Stimulated activated CD4-positive, alpha-beta T cell treated with anti-CD3 and anti-CD28 coated beads, Interleukin-12 subunit alpha, Interleukin-12 subunit beta, amount 100 ng/mL, for 4 hours (primary cell): ENCODE data around the gene CACNA1G.
A peak's percentile ranks its signal among the peaks of the same experiment; 100 is the strongest.

Experiments used
- DNase-seq: peaks from one replicate; pipeline ENCODE4 v3.0.0-alpha.2; 2020

CACNA1G gene

DNA sequence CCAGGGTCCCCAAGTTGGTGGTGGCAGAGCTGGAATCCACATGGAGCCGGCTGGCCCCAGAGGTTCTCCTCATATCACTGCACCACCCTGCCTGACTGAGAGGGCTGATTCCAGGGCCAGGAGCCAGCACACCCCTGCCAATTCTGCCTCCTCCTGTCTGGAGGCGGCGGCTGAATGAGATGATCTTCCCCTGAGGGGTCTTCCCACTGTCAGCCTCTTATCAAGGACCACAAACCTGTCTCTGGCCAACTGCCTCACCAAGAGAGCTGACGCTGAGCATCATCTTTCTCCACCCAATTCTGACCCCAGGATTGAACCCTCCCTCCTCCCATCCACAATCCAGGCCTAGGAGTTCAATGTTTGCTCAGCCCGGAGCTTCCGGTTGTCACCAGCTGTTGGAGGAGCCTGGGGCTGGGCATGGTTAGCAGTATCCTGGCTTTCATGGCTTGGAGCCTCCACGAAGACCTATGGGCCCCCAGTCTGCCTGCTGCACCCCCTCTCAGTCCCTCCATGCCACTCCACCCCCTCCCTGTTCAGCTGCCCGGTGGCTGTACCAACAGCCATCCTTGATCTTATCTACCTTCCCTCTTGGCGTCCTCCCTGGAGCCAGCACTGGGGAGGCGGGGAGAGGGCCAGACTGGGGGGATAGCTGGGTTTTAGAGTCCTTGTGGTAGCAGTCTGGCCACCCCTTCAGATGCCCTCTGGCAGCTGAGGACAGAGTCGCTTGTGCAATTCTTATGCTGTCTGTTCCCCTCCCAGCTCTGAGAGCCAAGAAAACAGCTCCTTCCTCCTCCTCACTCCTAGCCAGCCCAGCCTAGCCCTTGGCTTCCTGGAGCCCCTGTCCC, 99.7 kb downstream of the CACNA1G start:
- DNase-seq: no peak

DNA sequence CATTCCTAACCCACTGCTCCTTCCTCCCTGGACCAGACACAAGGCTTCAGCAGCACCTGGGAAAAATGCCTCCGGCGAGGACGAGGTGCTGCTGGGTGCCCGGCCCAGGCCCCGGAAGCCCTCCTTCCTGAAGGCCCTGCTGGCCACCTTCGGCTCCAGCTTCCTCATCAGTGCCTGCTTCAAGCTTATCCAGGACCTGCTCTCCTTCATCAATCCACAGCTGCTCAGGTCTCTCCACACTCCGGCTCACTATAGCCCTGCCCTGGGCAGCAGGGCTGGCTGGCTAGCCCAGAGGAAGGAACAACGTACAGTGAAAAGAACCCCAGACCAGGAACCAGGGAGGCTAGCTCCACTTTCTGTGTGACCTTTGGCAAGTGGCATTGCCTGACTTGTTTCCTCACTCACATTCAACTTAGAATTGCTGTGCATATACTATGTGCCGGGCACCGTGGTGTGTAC, 100.4 kb downstream of the CACNA1G start:
- DNase-seq: no peak

- no peak for DNase-seq
Measured at GRCh38 chr17:50661348-50661747, 100.8 kb downstream of the CACNA1G start.

- peak; percentile 7 for DNase-seq
Measured at GRCh38 chr17:50661795-50662391, 101.4 kb downstream of the CACNA1G start.

- no peak for DNase-seq
Measured at GRCh38 chr17:50662632-50663225, 102.2 kb downstream of the CACNA1G start.

DNA sequence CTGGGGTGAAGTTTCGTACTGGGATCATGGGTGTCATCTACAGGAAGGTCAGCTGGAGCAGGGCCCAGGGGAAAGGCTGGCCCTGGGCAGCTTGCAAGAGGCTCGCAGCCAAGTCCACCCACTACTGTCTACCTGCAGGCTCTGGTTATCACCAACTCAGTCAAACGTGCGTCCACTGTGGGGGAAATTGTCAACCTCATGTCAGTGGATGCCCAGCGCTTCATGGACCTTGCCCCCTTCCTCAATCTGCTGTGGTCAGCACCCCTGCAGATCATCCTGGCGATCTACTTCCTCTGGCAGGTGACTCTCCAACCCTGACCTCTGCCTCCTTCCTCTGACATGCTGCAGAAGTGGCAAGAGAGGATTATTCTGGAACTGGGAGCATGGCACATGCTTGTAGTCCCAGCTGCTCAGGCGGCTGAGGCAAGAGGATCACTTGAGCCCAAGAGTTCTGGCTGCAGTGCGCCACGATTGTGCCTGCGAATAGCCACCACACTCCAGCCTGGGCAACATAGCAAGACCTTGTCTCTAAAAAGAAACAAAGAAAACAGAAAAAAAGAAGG, 103.4 kb downstream of the CACNA1G start:
- no peak for DNase-seq

DNA sequence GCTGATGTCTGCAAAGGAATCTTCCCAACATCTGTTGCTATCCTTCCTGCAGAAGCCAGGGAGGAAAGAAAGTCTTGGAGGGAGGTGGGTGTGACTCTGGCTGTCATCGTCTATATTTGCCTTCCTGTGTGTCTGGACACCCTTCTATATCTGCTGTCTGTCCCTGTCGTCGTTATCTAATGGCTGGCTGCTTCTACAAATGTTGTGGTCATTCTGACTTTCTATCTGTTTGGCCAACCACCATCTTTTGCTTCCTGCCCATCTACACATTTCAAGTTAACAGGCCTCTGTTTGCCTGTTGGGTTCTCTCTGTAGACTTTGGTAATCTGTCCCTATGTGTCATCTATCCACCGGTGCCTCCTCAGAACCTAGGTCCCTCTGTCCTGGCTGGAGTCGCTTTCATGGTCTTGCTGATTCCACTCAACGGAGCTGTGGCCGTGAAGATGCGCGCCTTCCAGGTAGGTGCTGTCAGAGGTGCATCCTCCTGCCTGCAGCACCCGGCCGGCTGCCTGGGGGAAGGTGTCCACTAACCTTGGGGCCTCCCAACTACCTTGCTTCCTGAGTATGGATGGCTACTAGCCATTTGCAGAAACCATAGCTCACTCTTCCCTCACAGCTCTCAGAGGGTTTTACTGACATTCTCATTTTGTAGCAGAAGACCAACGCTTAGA, 104.4 kb downstream of the CACNA1G start:
- DNase-seq: no peak

DNA sequence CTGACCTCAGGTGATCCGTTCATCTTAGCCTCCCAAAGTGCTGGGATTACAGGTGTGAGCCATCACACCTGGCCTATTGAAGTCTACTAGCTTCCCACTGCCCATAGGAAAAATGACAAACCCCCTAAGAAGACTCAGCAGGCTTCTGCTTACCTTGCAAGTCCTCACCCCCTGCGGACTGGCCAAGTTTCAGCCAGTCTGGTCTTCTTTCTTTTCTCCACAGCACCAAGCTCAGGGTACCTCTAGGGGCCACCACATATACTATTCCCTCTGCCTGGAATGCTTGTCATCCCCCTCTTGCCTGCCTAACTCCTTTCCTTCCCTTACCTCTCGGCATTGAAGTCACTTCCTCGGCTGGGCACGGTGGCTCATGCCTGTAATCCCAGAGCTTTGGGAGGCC, 105.3 kb downstream of the CACNA1G start:
- no peak for DNase-seq

- no peak for DNase-seq
Measured at GRCh38 chr17:50666316-50666715, 105.8 kb downstream of the CACNA1G start.

- no peak for DNase-seq
Measured at GRCh38 chr17:50667259-50668024, 106.9 kb downstream of the CACNA1G start.

GRCh38 chr17:50668025-50668837, 107.7 kb downstream of the CACNA1G start:
- no peak for DNase-seq

DNA sequence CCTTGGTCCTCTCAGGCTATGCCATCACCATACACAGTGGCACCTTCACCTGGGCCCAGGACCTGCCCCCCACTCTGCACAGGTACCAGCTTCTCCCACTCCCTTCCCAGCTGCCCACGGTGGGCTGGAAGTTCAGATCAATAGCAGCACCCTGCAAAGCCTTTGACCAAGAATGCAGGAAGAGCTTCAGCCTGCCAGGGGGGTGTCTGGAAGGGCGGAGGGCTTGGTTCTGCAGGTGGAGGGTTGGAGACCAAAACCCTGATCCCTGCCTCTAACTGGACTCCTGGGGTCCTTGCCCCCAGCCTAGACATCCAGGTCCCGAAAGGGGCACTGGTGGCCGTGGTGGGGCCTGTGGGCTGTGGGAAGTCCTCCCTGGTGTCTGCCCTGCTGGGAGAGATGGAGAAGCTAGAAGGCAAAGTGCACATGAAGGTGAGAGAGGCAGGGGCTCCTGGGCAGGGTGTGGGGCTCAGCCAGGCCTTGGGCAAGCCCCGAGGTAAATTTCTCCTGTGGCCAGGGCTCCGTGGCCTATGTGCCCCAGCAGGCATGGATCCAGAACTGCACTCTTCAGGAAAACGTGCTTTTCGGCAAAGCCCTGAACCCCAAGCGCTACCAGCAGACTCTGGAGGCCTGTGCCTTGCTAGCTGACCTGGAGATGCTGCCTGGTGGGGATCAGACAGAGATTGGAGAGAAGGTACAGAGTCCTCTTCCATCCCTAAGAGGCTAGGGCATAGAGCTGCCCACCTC, 108.5 kb downstream of the CACNA1G start:
- DNase-seq: no peak

- DNase-seq: no peak
Measured at GRCh38 chr17:50672071-50672470, 111.6 kb downstream of the CACNA1G start.

DNA sequence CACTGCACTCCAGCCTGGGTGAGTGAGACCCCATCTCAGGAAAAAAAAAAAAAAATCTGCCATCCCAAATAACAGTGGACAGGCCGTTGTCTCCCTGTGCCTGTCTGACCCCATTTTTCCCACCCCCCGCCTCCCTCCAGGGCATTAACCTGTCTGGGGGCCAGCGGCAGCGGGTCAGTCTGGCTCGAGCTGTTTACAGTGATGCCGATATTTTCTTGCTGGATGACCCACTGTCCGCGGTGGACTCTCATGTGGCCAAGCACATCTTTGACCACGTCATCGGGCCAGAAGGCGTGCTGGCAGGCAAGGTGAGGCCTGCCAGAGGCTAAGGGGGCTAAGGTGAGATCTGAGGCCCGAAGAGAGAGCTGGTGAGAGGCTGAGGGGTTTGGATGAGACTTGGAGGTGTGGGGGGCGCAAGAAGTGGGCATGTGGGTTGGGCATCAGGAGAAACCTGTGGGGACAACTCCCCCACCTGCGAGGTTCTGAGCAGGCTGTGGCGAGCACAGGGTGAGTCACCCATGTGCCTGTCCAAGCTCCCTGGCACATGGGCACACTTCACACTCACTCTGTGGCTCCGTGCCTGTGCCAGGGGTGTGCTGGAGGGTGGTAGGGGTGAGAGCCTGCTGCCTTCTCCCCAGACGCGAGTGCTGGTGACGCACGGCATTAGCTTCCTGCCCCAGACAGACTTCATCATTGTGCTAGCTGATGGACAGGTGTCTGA, 112.5 kb downstream of the CACNA1G start:
- DNase-seq: no peak

GRCh38 chr17:50675190-50675589, 114.7 kb downstream of the CACNA1G start:
- no peak for DNase-seq

DNA sequence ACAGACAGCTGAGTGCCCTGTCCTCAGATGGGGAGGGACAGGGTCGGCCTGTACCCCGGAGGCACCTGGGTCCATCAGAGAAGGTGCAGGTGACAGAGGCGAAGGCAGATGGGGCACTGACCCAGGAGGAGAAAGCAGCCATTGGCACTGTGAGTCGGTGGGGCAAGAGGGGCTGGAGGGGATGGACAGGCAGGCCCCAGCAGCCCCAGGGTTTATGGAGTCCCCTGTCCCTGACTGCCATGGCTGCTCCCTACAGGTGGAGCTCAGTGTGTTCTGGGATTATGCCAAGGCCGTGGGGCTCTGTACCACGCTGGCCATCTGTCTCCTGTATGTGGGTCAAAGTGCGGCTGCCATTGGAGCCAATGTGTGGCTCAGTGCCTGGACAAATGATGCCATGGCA, 115.1 kb downstream of the CACNA1G start:
- DNase-seq: no peak

DNA sequence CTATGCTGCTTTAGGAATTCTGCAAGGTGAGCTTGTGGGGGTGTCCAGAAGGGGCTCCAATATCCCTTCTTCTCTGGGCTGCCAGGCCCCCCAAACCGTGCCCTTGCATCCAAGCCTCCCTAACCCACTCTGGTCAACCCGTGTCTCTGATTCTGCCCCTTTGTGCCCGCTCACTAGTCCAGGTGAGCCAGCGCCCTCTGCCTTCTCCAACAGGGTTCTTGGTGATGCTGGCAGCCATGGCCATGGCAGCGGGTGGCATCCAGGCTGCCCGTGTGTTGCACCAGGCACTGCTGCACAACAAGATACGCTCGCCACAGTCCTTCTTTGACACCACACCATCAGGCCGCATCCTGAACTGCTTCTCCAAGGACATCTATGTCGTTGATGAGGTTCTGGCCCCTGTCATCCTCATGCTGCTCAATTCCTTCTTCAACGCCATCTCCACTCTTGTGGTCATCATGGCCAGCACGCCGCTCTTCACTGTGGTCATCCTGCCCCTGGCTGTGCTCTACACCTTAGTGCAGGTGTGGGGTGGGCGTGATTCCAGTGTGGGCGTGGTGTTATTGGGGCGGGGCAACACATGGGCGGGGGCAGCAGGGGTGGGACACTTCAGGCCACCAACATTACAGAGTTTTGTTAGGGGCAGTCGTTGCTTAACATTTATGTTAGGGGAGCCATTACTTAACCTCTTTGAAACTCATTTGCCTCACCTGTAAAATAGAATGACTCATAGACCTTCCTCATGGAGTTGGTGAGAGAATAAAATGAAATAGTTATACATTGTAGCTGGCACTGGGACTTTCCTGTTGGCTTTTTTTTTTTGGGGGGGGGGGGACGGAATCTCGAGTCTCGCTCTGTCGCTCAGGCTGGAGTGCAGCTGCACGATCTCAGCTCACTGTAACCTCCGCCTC, 115.8 kb downstream of the CACNA1G start:
- DNase-seq: no peak
